ENCODE measurements around the gene MPP2. TPM values are rescaled to one million over a fixed set of nuclear protein-coding genes. Genes with fewer than 3 reads are reported as not detected.

The MPP2 gene
- total RNA-seq, 2 donors from 2014 or later = 4.6 to 6.0 TPM

GRCh38 chr17:43826206-43826605 is 81.1 kb downstream of the MPP2 start:
- Mint-ChIP-seq H3K27ac (no peak overlapping the region), H3K36me3 (no peaks in the 10 kb centered on the region), H3K9me3 (no peaks in the 10 kb centered on the region)
- no peak for DNase-seq (ENCODE audit: low spot score in 2 of 2)
- no peak for ATAC-seq

GRCh38 chr17:43825567-43825966 is 81.8 kb downstream of the MPP2 start:
- H3K9me3 Mint-ChIP-seq = no peaks in the 10 kb centered on the region
- H3K36me3 Mint-ChIP-seq = no peaks in the 10 kb centered on the region
- no peak for DNase-seq (ENCODE audit: low spot score in 2 of 2)
- ATAC-seq = no peak
- H3K27ac Mint-ChIP-seq = no peak overlapping the region

Other genes with a start within 250 kb of the MPP2 start
- 1 to 10 TPM in 1 of 2 donors, under 1 TPM in 1; 0.11 to 1.2 TPM for gene MEOX1, start 245.6 kb downstream of the MPP2 start, total RNA-seq
- not detected for gene SOST, start 148.7 kb downstream of the MPP2 start, total RNA-seq
- gene DUSP3, start 128.6 kb downstream of the MPP2 start, total RNA-seq = 10 to 100 TPM; 15.2 to 24.8 TPM
- not detected for gene CFAP97D1, start 127.1 kb downstream of the MPP2 start, total RNA-seq
- under 1 TPM in 1 of 2 donors, not detected in 1; 0.99 TPM for gene MPP3, start 74.4 kb downstream of the MPP2 start, total RNA-seq
- gene CD300LG, start 60.4 kb downstream of the MPP2 start, total RNA-seq = not detected
- gene PPY, start 34.9 kb upstream of the MPP2 start, total RNA-seq = not detected
- not detected for gene PYY, start 46.4 kb upstream of the MPP2 start, total RNA-seq
- 1 to 10 TPM in 1 of 2 donors, under 1 TPM in 1; 0.18 to 3.0 TPM for gene NAGS, start 97.1 kb upstream of the MPP2 start, total RNA-seq
- gene TMEM101, start 107.4 kb upstream of the MPP2 start, total RNA-seq = 10 to 100 TPM; 32.8 to 43.6 TPM
- gene LSM12, start 159.1 kb upstream of the MPP2 start, total RNA-seq = 10 to 100 TPM; 71.4 to 73.5 TPM
- 10 to 100 TPM; 17.7 to 20.3 TPM for gene G6PC3, start 163.2 kb upstream of the MPP2 start, total RNA-seq
- 10 to 100 TPM; 17.3 to 27.8 TPM for gene HDAC5, start 216.1 kb upstream of the MPP2 start, total RNA-seq
- 10 to 100 TPM; 23.7 to 25.0 TPM for gene HROB, start 234.4 kb upstream of the MPP2 start, total RNA-seq

All from activated naive CD4-positive, alpha-beta T cell treated with anti-CD3 and anti-CD28 coated beads, Interleukin-2, amount 50 U/mL, for 72 hours (primary cell).